ENCODE results near the gene KAZALD1.

- TF ChIP-seq ZNF549 (tag by site-specific recombination; IDR thresholded peaks at IDR 0.05) = no peak
- TF ChIP-seq, protein P1, sequence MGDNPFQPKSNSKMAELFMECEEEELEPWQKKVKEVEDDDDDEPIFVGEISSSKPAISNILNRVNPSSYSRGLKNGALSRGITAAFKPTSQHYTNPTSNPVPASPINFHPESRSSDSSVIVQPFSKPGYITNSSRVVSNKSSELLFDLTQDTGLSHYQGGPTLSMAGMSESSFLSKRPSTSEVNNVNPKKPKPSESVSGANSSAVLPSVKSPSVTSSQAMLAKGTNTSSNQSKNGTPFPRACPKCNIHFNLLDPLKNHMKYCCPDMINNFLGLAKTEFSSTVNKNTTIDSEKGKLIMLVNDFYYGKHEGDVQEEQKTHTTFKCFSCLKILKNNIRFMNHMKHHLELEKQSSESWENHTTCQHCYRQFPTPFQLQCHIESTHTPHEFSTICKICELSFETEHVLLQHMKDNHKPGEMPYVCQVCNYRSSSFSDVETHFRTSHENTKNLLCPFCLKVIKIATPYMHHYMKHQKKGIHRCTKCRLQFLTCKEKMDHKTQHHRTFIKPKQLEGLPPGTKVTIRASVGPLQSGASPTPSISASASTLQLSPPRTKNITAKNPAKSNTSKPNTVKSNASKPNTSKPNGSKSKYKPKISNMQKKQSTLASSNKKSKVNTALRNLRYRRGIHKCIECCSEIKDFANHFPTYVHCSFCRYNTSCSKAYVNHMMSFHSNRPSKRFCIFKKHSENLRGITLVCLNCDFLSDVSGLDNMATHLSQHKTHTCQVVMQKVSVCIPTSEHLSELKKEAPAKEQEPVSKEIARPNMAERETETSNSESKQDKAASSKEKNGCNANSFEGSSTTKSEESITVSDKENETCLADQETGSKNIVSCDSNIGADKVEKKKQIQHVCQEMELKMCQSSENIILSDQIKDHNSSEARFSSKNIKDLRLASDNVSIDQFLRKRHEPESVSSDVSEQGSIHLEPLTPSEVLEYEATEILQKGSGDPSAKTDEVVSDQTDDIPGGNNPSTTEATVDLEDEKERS (tag by site-specific recombination; IDR thresholded peaks at IDR 0.05) = no peak
- TF ChIP-seq ZBTB49 (tag by site-specific recombination; IDR thresholded peaks at IDR 0.05; ENCODE audit: low read depth) = no peak
- no peak for TF ChIP-seq ZNF76 (tag by site-specific recombination; IDR thresholded peaks at IDR 0.05; ENCODE audit: borderline replicate concordance, low read depth)
- no peak for TF ChIP-seq ZNF433 (tag by site-specific recombination; IDR thresholded peaks at IDR 0.05; ENCODE audit: low read depth)
- TF ChIP-seq, protein P2, sequence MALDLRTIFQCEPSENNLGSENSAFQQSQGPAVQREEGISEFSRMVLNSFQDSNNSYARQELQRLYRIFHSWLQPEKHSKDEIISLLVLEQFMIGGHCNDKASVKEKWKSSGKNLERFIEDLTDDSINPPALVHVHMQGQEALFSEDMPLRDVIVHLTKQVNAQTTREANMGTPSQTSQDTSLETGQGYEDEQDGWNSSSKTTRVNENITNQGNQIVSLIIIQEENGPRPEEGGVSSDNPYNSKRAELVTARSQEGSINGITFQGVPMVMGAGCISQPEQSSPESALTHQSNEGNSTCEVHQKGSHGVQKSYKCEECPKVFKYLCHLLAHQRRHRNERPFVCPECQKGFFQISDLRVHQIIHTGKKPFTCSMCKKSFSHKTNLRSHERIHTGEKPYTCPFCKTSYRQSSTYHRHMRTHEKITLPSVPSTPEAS (tag by site-specific recombination; IDR thresholded peaks at IDR 0.05) = no peak
- no peak for TF ChIP-seq MZF1 (tag by site-specific recombination; IDR thresholded peaks at IDR 0.05; ENCODE audit: borderline replicate concordance)
- TF ChIP-seq ZNF600 (tag by site-specific recombination; IDR thresholded peaks at IDR 0.05) = peak; percentile 50; the same call in 1 of the 2 replicates
- TF ChIP-seq ZNF580 (tag by site-specific recombination; IDR thresholded peaks at IDR 0.05) = no peak
- TF ChIP-seq CTCF (tag by site-specific recombination; IDR thresholded peaks at IDR 0.05) = no peak
- TF ChIP-seq ZFP3 (tag by site-specific recombination; IDR thresholded peaks at IDR 0.05; ENCODE audit: low read depth) = no peak
- no peak for TF ChIP-seq ZNF37A (tag by site-specific recombination; IDR thresholded peaks at IDR 0.05)
- TF ChIP-seq ZNF626 (tag by site-specific recombination; IDR thresholded peaks at IDR 0.05) = no peak
These were observed 32.1 kb upstream of the KAZALD1 start for GRCh38 chr10:101029520-101030295.

Data from HEK293 (cell line).